Skeletal muscle tissue (tissue), 4 donors: Measurements from ENCODE around the gene HOXA4. TPM values are rescaled to one million over a fixed set of nuclear protein-coding genes. Genes with fewer than 3 reads are reported as not detected.

Experiments used
- H3K27ac ChIP-seq: one replicate; pipeline ENCODE4 v1.7.0; 2013; ENCODE audit warnings: mild to moderate bottlenecking, low read depth, low read length, inconsistent platforms
- H3K27me3 ChIP-seq, 3 donors: one replicate each; pipeline ENCODE4 v1.7.0; 2013; ENCODE audit warnings: low read length in 3 of 3; ENCODE audit not compliant: control insufficient read depth in 3 of 3, insufficient read depth in 3 of 3
- H3K36me3 ChIP-seq, 3 donors: one replicate each; pipeline ENCODE4 v1.7.0; 2013; ENCODE audit warnings: low read length in 3 of 3; ENCODE audit not compliant: control insufficient read depth in 3 of 3, insufficient read depth in 3 of 3
- H3K4me1 ChIP-seq, 3 donors: one replicate each; pipeline ENCODE4 v1.7.0; 2013; ENCODE audit warnings: low read length in 3 of 3, mild to moderate bottlenecking in 3 of 3; ENCODE audit not compliant: control insufficient read depth in 3 of 3, insufficient read depth in 3 of 3
- H3K4me3 ChIP-seq, 3 donors: one replicate each; pipeline ENCODE4 v1.7.0; 2013; ENCODE audit warnings: low read length in 3 of 3
- H3K9ac ChIP-seq, 3 donors: one replicate each; pipeline ENCODE4 v1.7.0; 2013; ENCODE audit warnings: low read length in 3 of 3, mild to moderate bottlenecking in 3 of 3, moderate library complexity in 2 of 3, low read depth in 1 of 3
- H3K9me3 ChIP-seq, 3 donors: one replicate each; pipeline ENCODE4 v1.7.0; 2013; ENCODE audit warnings: low read length in 3 of 3; ENCODE audit not compliant: control insufficient read depth in 3 of 3
- total RNA-seq: library from RNA; depleted of rRNA; stranded (reverse); fragments of >200 nt; gene quantifications from one replicate; pipeline ENCODE4 v1.2.3, GENCODE V29; 2014
- donor health status: Osteomylitis.

Gene HOXA4
- total RNA-seq, 1 donor from 2014 or later, result 2.1 TPM

- H3K4me3 ChIP-seq, result no peak overlapping the region
- H3K9me3 ChIP-seq, result no peaks in the 10 kb centered on the region
- H3K27ac ChIP-seq, result no peak overlapping the region
- H3K36me3 ChIP-seq, result no peaks in the 10 kb centered on the region
- peaks cover 9 to 16% (median 10%) of the 10 kb centered on the region in 3 donors for H3K27me3 ChIP-seq
- H3K9ac ChIP-seq, result no peak overlapping the region
- H3K4me1 ChIP-seq, result peaks cover 14 to 23% (median 21%) of the 10 kb centered on the region in 3 donors
Observed at GRCh38 chr7:27093184-27093895, 37.2 kb downstream of the HOXA4 start.

DNA sequence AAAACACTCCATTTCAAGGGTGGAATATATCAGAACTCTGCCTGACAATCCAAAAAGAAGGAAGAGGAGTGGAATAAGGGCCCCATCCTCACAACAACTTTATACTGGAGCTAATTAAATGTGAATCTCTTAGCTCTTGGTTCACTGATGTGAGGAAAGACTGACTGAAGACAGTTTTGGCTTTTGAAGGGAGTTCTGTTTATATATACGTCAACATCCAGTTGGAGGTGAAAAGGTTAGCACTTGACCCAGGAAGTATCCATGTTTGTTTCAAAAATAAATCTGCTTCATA lies 37.8 kb downstream of the HOXA4 start:
- H3K36me3 ChIP-seq, result no peaks in the 10 kb centered on the region
- H3K9me3 ChIP-seq, result no peaks in the 10 kb centered on the region
- no peak overlapping the region for H3K4me3 ChIP-seq
- no peak overlapping the region for H3K27ac ChIP-seq
- no peak overlapping the region for H3K9ac ChIP-seq
- H3K27me3 ChIP-seq, result peaks cover 15 to 22% (median 16%) of the 10 kb centered on the region in 3 donors
- peaks cover 13 to 22% (median 15%) of the 10 kb centered on the region in 3 donors for H3K4me1 ChIP-seq

DNA sequence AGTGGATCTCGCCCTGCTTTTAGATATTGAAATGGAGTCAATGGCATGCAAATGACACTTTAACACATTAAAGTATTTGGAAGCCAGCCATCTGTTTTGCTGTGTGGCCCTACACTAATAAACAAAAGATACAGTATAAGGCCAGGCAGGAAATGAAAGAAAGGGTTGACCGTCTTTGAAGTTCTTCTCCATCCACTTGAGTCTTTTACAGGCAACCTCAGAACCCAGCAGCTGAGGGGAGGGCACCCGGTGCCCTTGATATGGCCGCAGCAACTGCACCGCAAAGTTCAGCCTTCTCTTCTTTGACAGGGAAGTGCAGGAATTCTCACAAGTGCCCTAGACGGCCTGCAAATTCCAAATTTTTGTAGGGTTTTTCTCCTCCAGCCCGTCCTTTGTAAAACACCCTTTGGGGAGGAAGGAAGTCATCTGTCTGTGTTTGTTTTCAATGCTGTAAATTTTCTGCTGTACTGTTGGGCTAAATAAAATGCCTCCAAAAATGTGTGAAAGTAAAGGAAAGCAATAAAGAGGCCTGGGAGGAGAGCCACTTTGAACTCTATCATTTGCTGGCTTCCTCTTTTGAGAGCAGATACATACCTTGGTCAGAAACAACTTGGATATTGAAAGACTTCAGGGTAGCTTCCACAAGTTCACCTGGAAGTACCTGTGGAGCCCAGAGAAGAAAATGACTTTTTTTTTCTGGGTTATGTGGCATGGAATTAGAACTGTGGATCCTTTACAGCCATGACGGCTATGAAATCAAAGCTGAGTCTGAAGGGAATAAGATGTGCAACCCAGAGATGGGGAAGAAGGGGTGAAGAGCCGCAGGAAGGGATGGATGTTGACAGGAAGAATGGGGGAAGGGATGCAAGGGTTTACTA lies 38.4 kb downstream of the HOXA4 start:
- no peaks in the 10 kb centered on the region for H3K9me3 ChIP-seq
- H3K36me3 ChIP-seq, result no peaks in the 10 kb centered on the region
- no peak overlapping the region for H3K27ac ChIP-seq
- H3K9ac ChIP-seq, result no peak overlapping the region
- peaks cover 19 to 26% (median 21%) of the 10 kb centered on the region in 3 donors for H3K27me3 ChIP-seq
- H3K4me1 ChIP-seq, result peaks cover 8 to 19% (median 9%) of the 10 kb centered on the region in 3 donors
- no peak overlapping the region for H3K4me3 ChIP-seq

DNA sequence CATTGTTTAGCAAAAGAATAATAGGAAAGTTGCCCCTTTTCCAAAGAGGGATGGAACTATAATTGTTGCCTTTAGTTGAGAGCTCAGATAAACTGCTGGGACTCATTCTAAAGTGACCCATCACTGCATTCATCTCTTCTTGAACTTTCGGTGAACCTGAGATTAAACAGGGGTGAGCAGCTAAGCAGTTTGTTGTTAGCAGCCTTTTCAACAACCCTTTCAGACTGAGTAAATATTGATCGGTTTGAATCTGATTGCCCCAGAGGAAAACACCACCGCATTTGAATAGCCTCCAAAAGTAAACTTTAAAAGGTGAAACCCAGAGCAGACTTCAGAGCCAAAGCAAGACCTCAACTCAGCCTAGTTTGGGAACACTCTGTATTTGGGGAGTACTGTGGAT lies 39.5 kb downstream of the HOXA4 start:
- no peaks in the 10 kb centered on the region for H3K9me3 ChIP-seq
- no peak overlapping the region for H3K4me3 ChIP-seq
- H3K9ac ChIP-seq, result no peak overlapping the region
- no peaks in the 10 kb centered on the region for H3K36me3 ChIP-seq
- no peak overlapping the region for H3K27ac ChIP-seq
- H3K4me1 ChIP-seq, result peaks cover 0 to 11% (median 2%) of the 10 kb centered on the region in 3 donors
- H3K27me3 ChIP-seq, result peaks cover 19 to 26% (median 21%) of the 10 kb centered on the region in 3 donors

GRCh38 chr7:27088002-27088922 lies 42.3 kb downstream of the HOXA4 start:
- Histone ChIP-seq H3K27me3 (peaks cover 19 to 26% (median 21%) of the 10 kb centered on the region in 3 donors), H3K9me3 (no peaks in the 10 kb centered on the region), H3K4me1 (peaks cover 0 to 5% (median 2%) of the 10 kb centered on the region in 3 donors), H3K9ac (no peak overlapping the region), H3K36me3 (no peaks in the 10 kb centered on the region), H3K4me3 (peak overlapping the region in 1 of 3 donors; percentile 45), H3K27ac (no peak overlapping the region)

DNA sequence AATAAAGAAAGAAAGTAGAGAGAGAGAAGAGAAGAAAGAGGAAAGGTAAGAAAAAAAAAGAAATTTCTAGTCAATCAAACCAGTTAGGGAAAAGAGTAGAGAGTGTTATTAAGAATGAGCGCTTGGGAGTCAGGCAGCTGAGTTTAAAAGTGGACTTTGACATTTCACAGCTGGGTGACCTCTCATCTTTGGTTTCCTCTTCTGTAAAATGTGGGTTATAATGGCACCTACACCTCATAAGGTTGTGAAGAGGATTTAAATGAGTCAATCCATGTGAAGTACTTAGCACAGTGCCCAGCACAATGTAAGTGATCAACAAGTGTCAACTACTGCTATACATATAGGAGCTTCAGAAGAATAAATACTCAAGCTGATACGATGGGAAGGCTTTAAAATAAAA lies 46.9 kb downstream of the HOXA4 start:
- H3K27me3 ChIP-seq, result peaks cover 13 to 14% (median 13%) of the 10 kb centered on the region in 3 donors
- no peaks in the 10 kb centered on the region for H3K9me3 ChIP-seq
- H3K9ac ChIP-seq, result no peak overlapping the region
- H3K4me3 ChIP-seq, result no peak overlapping the region
- peaks cover 0 to 5% (median 2%) of the 10 kb centered on the region in 3 donors for H3K4me1 ChIP-seq
- no peak overlapping the region for H3K27ac ChIP-seq
- no peaks in the 10 kb centered on the region for H3K36me3 ChIP-seq

GRCh38 chr7:27082171-27082570 lies 48.4 kb downstream of the HOXA4 start:
- H3K27ac ChIP-seq, result no peak overlapping the region
- no peak overlapping the region for H3K4me3 ChIP-seq
- H3K9me3 ChIP-seq, result no peaks in the 10 kb centered on the region
- no peaks in the 10 kb centered on the region for H3K4me1 ChIP-seq
- H3K36me3 ChIP-seq, result no peaks in the 10 kb centered on the region
- H3K27me3 ChIP-seq, result no peaks in the 10 kb centered on the region
- no peak overlapping the region for H3K9ac ChIP-seq

DNA sequence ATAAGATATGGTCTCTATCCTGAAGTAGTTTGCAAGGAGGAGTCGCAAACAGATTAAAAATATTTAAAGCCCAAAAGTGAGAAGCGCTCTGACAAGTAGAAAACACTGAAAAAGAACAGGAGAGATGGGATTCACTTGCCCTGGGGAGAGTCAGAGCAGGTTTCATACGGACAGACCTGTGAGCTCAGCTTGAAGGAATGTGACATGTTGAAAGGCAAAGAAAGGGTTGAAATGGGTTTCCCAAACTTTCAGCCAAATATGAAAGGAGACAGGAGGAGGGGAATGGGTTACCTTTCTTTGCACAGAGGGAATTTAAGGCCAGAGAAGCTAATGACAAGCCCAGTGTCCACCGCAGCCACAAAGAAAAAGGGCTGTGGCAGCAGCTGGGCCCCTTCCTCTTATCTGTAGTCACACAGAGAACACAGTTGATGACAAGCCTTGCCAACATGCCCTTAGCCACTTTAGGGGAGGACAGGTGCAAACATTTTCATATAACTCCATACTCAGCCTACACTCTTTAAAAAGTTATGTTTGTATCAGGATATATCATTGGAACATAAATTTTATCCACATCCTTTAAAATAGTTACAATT lies 49.6 kb downstream of the HOXA4 start:
- Histone ChIP-seq H3K36me3 (no peaks in the 10 kb centered on the region), H3K4me1 (no peaks in the 10 kb centered on the region), H3K27me3 (no peaks in the 10 kb centered on the region)

GRCh38 chr7:27079234-27079975 lies 51.2 kb downstream of the HOXA4 start:
- H3K4me3 ChIP-seq, result no peak overlapping the region
- H3K27me3 ChIP-seq, result no peaks in the 10 kb centered on the region

More for the DNA sequence above, 49.6 kb downstream of the HOXA4 start:
- H3K4me3 ChIP-seq, result no peak overlapping the region
- no peaks in the 10 kb centered on the region for H3K9me3 ChIP-seq
- H3K9ac ChIP-seq, result no peak overlapping the region
- no peak overlapping the region for H3K27ac ChIP-seq

More at GRCh38 chr7:27079234-27079975, 51.2 kb downstream of the HOXA4 start:
- Histone ChIP-seq H3K27ac (no peak overlapping the region), H3K9me3 (no peaks in the 10 kb centered on the region), H3K9ac (no peak overlapping the region), H3K36me3 (no peaks in the 10 kb centered on the region), H3K4me1 (no peaks in the 10 kb centered on the region)
